Testis (tissue), 2 donors: ENCODE measurements around the gene DTNB.

Experiments used
- POLR2A ChIP-seq: fragments of 450-650 bp; IDR thresholded peaks from one replicate; pipeline ENCODE4 v1.6.1; 2017; ENCODE audit warnings: antibody characterized with exemption, mild to moderate bottlenecking, moderate library complexity
- TF ChIP-seq, protein P1 (sequence below), 3 experiments: fragments of 450-650 bp in 2 of 3; fragments of 200-600 bp in 1 of 3; sonication (generic) in 1 of 3; IDR thresholded peaks; one replicate each; pipeline ENCODE4 v1.5.1; 2016 to 2019; ENCODE audit warnings: antibody characterized with exemption in 3 of 3, mild to moderate bottlenecking in 2 of 3, moderate library complexity in 1 of 3

DNA sequence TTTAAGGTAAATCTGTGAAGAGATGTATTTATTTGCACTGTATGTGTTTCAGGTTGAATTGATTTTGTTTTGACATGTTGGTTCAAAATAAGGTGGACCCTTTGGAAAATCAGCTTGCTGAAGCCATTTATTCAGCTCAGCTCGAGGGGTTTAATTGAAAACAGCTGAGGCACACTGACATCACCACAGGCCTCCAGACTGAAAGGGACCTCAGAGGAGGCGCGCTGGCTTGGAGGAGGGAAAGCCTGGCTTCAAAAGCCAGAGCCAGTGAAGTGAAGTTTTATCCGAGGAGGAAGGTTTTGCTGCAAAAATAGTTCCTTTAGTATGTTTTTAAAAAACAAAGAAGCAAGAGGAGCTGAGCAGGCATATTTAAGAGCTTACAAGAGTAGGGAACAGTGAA, 304.7 kb downstream of the DTNB start:
- TF ChIP-seq, protein P1, sequence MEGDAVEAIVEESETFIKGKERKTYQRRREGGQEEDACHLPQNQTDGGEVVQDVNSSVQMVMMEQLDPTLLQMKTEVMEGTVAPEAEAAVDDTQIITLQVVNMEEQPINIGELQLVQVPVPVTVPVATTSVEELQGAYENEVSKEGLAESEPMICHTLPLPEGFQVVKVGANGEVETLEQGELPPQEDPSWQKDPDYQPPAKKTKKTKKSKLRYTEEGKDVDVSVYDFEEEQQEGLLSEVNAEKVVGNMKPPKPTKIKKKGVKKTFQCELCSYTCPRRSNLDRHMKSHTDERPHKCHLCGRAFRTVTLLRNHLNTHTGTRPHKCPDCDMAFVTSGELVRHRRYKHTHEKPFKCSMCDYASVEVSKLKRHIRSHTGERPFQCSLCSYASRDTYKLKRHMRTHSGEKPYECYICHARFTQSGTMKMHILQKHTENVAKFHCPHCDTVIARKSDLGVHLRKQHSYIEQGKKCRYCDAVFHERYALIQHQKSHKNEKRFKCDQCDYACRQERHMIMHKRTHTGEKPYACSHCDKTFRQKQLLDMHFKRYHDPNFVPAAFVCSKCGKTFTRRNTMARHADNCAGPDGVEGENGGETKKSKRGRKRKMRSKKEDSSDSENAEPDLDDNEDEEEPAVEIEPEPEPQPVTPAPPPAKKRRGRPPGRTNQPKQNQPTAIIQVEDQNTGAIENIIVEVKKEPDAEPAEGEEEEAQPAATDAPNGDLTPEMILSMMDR (IDR thresholded peaks at IDR 0.05): no peak
- no peak for TF ChIP-seq POLR2A
